Trophoblast cell (in vitro differentiated cells and primary cell): ENCODE data around the gene CYP46A1.

ENCODE experiments used
- DNase-seq, 2 donors: peaks; one replicate each; pipeline ENCODE4 v3.0.0-alpha.2; 2016
- H2AFZ ChIP-seq: 2 replicates; pipeline ENCODE4 v1.6.1; 2013; ENCODE audit warnings: low read length, moderate library complexity, mild to moderate bottlenecking; ENCODE audit not compliant: insufficient read depth, poor library complexity
- H2AK5ac ChIP-seq: 2 replicates; pipeline ENCODE4 v1.6.1; 2013; ENCODE audit warnings: mild to moderate bottlenecking, low read length
- H2BK120ac ChIP-seq: 2 replicates; pipeline ENCODE4 v1.6.1; 2013; ENCODE audit warnings: low read length, mild to moderate bottlenecking, moderate library complexity; ENCODE audit not compliant: insufficient read depth, poor library complexity
- H2BK12ac ChIP-seq: 2 replicates; pipeline ENCODE4 v1.6.1; 2013; ENCODE audit warnings: mild to moderate bottlenecking, low read length, moderate library complexity
- H2BK5ac ChIP-seq: 2 replicates; pipeline ENCODE4 v1.6.1; 2013; ENCODE audit warnings: low read length, low read depth, moderate library complexity, mild to moderate bottlenecking; ENCODE audit not compliant: poor library complexity
- H3K14ac ChIP-seq: 2 replicates; pipeline ENCODE4 v1.6.1; 2013; ENCODE audit warnings: mild to moderate bottlenecking, low read length
- H3K18ac ChIP-seq: 2 replicates; pipeline ENCODE4 v1.6.1; 2013; ENCODE audit warnings: mild to moderate bottlenecking, low read length
- H3K23ac ChIP-seq: 2 replicates; pipeline ENCODE4 v1.6.1; 2013; ENCODE audit warnings: low read length
- H3K27ac ChIP-seq: 2 replicates; pipeline ENCODE4 v1.5.1; 2013; ENCODE audit warnings: low read depth, mild to moderate bottlenecking, inconsistent platforms, low read length, moderate library complexity
- H3K27me3 ChIP-seq: 2 replicates; pipeline ENCODE4 v1.6.1; 2013; ENCODE audit warnings: inconsistent platforms, mild to moderate bottlenecking, low read length, moderate library complexity; ENCODE audit not compliant: insufficient read depth
- H3K36me3 ChIP-seq, 2 experiments: 1 replicate in 1 of 2; 2 replicates in 1 of 2; pipeline ENCODE4 v1.6.1; 2013; ENCODE audit warnings: low read length in 2 of 2, mild to moderate bottlenecking in 2 of 2, moderate library complexity in 1 of 2; ENCODE audit not compliant: insufficient read depth in 2 of 2, control insufficient read depth in 1 of 2
- H3K4ac ChIP-seq: 2 replicates; pipeline ENCODE4 v1.6.1; 2013; ENCODE audit warnings: low read depth, mild to moderate bottlenecking, low read length, moderate library complexity
- H3K4me1 ChIP-seq, 2 experiments: 1 replicate in 1 of 2; 2 replicates in 1 of 2; pipeline ENCODE4 v1.6.1; 2013; ENCODE audit warnings: low read length in 2 of 2, mild to moderate bottlenecking in 2 of 2, moderate library complexity in 1 of 2; ENCODE audit not compliant: insufficient read depth in 2 of 2, control insufficient read depth in 1 of 2
- H3K4me2 ChIP-seq: 2 replicates; pipeline ENCODE4 v1.6.1; 2013; ENCODE audit warnings: inconsistent platforms, mild to moderate bottlenecking, low read length, moderate library complexity
- H3K4me3 ChIP-seq: 2 replicates; pipeline ENCODE4 v1.5.1; 2013; ENCODE audit warnings: mild to moderate bottlenecking, low read depth, low read length, inconsistent platforms
- H3K79me1 ChIP-seq: one replicate; pipeline ENCODE4 v1.6.1; 2013; ENCODE audit warnings: low read length
- H3K79me2 ChIP-seq: 2 replicates; pipeline ENCODE4 v1.6.1; 2013; ENCODE audit warnings: low read length, mild to moderate bottlenecking; ENCODE audit not compliant: control insufficient read depth, insufficient read depth, poor library complexity
- H3K9ac ChIP-seq: 2 replicates; pipeline ENCODE4 v1.6.1; 2013; ENCODE audit warnings: mild to moderate bottlenecking, low read length
- H3K9me3 ChIP-seq: 2 replicates; pipeline ENCODE4 v1.6.1; 2013; ENCODE audit warnings: low read depth, mild to moderate bottlenecking, control low read depth, inconsistent platforms, low read length; ENCODE audit not compliant: insufficient read depth
- H4K12ac ChIP-seq: 2 replicates; pipeline ENCODE4 v1.6.1; 2013; ENCODE audit warnings: low read depth, mild to moderate bottlenecking, low read length, moderate library complexity
- H4K8ac ChIP-seq: 2 replicates; pipeline ENCODE4 v1.6.1; 2013; ENCODE audit warnings: low read depth, mild to moderate bottlenecking, low read length, moderate library complexity
- H4K91ac ChIP-seq: one replicate; pipeline ENCODE4 v1.6.1; 2013; ENCODE audit warnings: low read depth, mild to moderate bottlenecking, low read length, moderate library complexity
- WGBS: extraction: QIAGEN DNeasy Blood & Tissue Kit; methylation state at CpG from one replicate; pipeline ENCODE4 v1.1.7; 2013; ENCODE audit warnings: missing lambda C conversion rate; ENCODE audit not compliant: insufficient read length, insufficient coverage; ENCODE audit errors: extremely low coverage; 5-methylcytosine and 5-hydroxymethylcytosine counted together

CYP46A1 gene

DNA sequence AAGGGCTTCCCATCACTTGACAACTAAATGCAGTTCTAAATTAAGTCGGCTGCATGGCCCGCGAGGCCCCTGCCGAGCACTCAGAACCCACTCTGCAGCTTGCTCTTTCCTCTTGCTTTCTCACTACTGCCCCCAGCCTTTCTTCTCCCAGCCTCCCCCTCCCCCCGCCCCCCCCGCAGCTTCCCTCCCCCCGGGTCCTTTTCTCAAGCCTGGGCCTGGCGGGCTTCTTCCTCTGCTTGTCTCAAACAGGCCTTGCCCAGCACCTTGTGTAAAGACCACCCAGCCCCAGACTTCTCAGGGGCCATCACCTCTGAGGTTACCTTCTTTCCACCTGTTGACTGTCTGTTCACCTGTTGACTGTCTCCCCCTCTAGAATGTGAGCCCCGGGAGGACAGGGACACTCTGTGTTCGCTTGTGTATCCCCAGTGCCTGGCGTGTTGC is 1.1 kb downstream of the CYP46A1 start:
- H4K8ac ChIP-seq = no peak overlapping the region
- H3K14ac ChIP-seq = no peak overlapping the region
- no peak overlapping the region for H2BK12ac ChIP-seq
- H3K4me2 ChIP-seq = no peak overlapping the region
- no peaks in the 10 kb centered on the region for H3K79me2 ChIP-seq
- H4K91ac ChIP-seq = no peak overlapping the region
- no peak overlapping the region for H3K4ac ChIP-seq
- no peak overlapping the region for H3K23ac ChIP-seq
- no peaks in the 10 kb centered on the region for H3K27me3 ChIP-seq
- H3K36me3 ChIP-seq = no peaks in the 10 kb centered on the region
- H3K9me3 ChIP-seq = no peaks in the 10 kb centered on the region
- no peak overlapping the region for H2BK5ac ChIP-seq
- peaks cover 6 to 17% of the 10 kb centered on the region in 2 experiments for H3K4me1 ChIP-seq
- H3K18ac ChIP-seq = no peak overlapping the region
- no peak overlapping the region for H3K27ac ChIP-seq
- H4K12ac ChIP-seq = no peak overlapping the region
- no peak overlapping the region for H2AFZ ChIP-seq
- DNase-seq = no peak
- H3K9ac ChIP-seq = no peak overlapping the region
- H2AK5ac ChIP-seq = no peak overlapping the region
- peaks cover 3% of the 10 kb centered on the region for H3K79me1 ChIP-seq
- no peak overlapping the region for H2BK120ac ChIP-seq
- no peak overlapping the region for H3K4me3 ChIP-seq
- no CpG with 5 or more reads among the region's 11 CpGs for WGBS

DNA sequence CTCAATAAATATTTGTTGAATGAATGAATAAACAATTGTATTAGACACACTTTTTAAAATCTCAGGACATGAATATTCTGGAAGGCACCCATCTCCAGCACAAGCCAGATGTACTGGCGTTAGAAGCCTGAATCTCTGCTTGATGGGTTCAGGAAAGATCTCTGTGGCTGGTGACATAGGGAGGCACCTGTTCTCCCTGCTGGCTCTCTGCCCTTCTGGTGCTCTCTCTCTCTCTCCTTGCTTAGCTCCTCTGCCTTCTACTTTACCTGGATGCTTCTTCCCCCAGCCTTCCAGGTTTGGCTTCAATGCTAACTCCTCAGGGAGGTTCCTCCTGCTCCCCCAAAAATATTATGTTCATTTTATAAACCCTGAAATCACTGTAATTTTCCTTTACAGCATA is 1.5 kb downstream of the CYP46A1 start:
- no peak overlapping the region for H2BK120ac ChIP-seq
- no peak overlapping the region for H3K4ac ChIP-seq
- no peaks in the 10 kb centered on the region for H3K9me3 ChIP-seq
- no peak overlapping the region for H4K91ac ChIP-seq
- H2AK5ac ChIP-seq = no peak overlapping the region
- H3K27me3 ChIP-seq = no peaks in the 10 kb centered on the region
- H2BK5ac ChIP-seq = no peak overlapping the region
- no peak overlapping the region for H2AFZ ChIP-seq
- no peak overlapping the region for H3K4me3 ChIP-seq
- no peak overlapping the region for H3K18ac ChIP-seq
- peaks cover 6 to 17% of the 10 kb centered on the region in 2 experiments for H3K4me1 ChIP-seq
- H3K27ac ChIP-seq = no peak overlapping the region
- no peaks in the 10 kb centered on the region for H3K79me2 ChIP-seq
- no peak overlapping the region for H3K23ac ChIP-seq
- no peak overlapping the region for H4K8ac ChIP-seq
- H3K4me2 ChIP-seq = no peak overlapping the region
- H3K36me3 ChIP-seq = no peaks in the 10 kb centered on the region
- no peak overlapping the region for H4K12ac ChIP-seq
- H3K79me1 ChIP-seq = peaks cover 3% of the 10 kb centered on the region
- no peak overlapping the region for H3K9ac ChIP-seq
- no peak overlapping the region for H2BK12ac ChIP-seq
- no peak for DNase-seq
- H3K14ac ChIP-seq = no peak overlapping the region
- WGBS = no CpG with 5 or more reads among the region's 1 CpG

DNA sequence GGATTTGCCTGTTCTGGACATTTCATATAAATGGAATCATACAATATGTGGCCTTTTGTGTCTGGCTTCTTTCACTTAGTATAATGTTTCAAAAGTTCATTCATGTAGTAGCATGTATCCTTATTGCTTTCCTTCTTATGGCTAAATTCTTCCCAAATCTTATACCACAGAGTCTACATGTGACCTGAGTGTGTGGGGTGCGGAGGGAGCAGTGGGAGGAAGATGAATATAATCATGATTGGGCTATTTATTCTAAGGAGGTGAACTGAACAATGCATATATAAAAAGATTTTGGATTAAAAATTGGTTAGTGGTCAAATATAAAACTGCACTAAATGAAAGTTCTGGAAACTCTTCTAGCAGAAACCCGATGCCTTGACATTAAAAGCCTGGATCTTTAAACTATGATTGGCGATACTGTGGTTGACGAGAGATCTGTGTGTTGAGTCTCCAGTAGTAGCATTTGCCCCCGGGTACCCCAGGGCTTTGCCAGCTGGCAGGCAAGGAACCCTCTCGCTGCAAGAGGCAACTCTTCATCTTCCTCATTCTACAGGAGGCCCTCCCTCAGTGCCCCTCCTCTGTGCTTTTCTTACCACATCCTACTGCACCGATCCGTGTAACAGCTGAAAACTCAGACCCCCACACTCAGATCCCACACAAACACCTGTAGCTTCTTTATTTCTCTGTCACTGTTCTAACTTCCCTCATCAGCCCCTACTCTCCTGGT is 2.6 kb downstream of the CYP46A1 start:
- H3K9ac ChIP-seq = no peak overlapping the region
- no peak overlapping the region for H2BK12ac ChIP-seq
- no peak overlapping the region for H4K91ac ChIP-seq
- peaks cover 3% of the 10 kb centered on the region for H3K9me3 ChIP-seq
- H4K8ac ChIP-seq = no peak overlapping the region
- no peak overlapping the region for H2BK120ac ChIP-seq
- no peaks in the 10 kb centered on the region for H3K36me3 ChIP-seq
- H3K27me3 ChIP-seq = no peaks in the 10 kb centered on the region
- no peak overlapping the region for H3K4ac ChIP-seq
- H3K27ac ChIP-seq = no peak overlapping the region
- no peak overlapping the region for H3K18ac ChIP-seq
- no peak overlapping the region for H2BK5ac ChIP-seq
- no peak overlapping the region for H3K4me2 ChIP-seq
- peaks cover 6 to 17% of the 10 kb centered on the region in 2 experiments for H3K4me1 ChIP-seq
- no CpG with 5 or more reads among the region's 8 CpGs for WGBS
- H3K4me3 ChIP-seq = no peak overlapping the region
- no peak overlapping the region for H2AFZ ChIP-seq
- peaks cover 3% of the 10 kb centered on the region for H3K79me1 ChIP-seq
- no peak overlapping the region for H2AK5ac ChIP-seq
- no peaks in the 10 kb centered on the region for H3K79me2 ChIP-seq
- no peak for DNase-seq
- H3K14ac ChIP-seq = no peak overlapping the region
- no peak overlapping the region for H4K12ac ChIP-seq
- no peak overlapping the region for H3K23ac ChIP-seq

DNA sequence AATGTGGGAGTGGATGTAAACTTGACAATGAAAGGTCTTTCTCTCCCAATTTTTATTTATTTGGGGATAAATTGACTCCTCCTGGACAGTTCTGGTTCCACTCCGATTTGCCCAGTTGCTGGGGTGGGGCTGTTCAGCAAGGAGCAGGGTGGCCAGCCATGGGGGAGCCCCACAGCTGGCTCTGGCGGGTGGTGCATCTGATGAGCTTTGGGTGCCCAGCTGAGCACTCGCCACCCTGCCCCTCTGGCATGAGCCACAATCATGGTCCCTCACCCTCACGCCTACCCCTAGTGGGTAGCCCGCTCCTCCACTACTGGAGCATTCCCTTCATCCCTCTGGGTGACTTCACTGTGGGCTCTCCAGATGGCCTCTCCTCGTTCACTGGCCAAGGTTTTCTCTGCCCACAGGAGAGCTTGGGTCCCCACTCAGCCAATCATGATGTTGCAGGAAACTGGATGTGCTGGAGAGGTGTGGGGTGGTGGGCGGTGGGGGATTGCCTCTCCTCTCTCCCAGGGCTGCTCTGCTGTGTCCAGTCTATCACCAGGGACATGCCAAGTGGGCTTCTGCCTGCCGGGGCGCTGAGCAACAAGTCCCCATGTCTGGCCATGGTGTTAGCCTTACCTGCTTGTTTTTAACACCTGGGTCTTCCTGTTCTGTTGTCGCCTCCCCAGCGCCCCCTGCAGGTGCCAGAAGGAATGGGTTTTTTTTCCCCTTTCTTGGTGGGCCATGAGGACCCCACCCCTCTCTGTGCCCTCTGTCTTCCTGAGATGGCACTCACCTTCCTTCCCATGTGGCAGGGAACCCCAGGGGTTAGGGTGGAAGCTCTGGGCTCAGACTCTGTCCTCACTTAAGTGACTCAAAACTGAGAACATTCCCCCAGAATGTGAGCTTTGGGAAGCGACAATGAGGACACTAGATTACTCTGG is 3.4 kb downstream of the CYP46A1 start:
- no peak overlapping the region for H2AFZ ChIP-seq
- H3K36me3 ChIP-seq = no peaks in the 10 kb centered on the region
- peak overlapping the region; percentile 24 for H3K4me3 ChIP-seq
- H3K4ac ChIP-seq = no peak overlapping the region
- no peak overlapping the region for H4K91ac ChIP-seq
- H3K9me3 ChIP-seq = peaks cover 3% of the 10 kb centered on the region
- no peaks in the 10 kb centered on the region for H3K79me2 ChIP-seq
- H2BK120ac ChIP-seq = no peak overlapping the region
- no peak overlapping the region for H4K12ac ChIP-seq
- no peaks in the 10 kb centered on the region for H3K27me3 ChIP-seq
- H2BK12ac ChIP-seq = no peak overlapping the region
- H2BK5ac ChIP-seq = no peak overlapping the region
- peak in 1 of 2 donors; percentile 42 for DNase-seq
- peak overlapping the region; percentile 41 for H4K8ac ChIP-seq
- H3K18ac ChIP-seq = no peak overlapping the region
- H3K4me1 ChIP-seq = peaks cover 6 to 16% of the 10 kb centered on the region in 2 experiments
- H3K14ac ChIP-seq = no peak overlapping the region
- peak overlapping the region; percentile 41 for H3K9ac ChIP-seq
- H2AK5ac ChIP-seq = no peak overlapping the region
- H3K23ac ChIP-seq = no peak overlapping the region
- peaks cover 3% of the 10 kb centered on the region for H3K79me1 ChIP-seq
- no CpG with 5 or more reads among the region's 12 CpGs for WGBS
- H3K4me2 ChIP-seq = no peak overlapping the region
- H3K27ac ChIP-seq = no peak overlapping the region
